PFSK-1 (cell line): ENCODE results near the gene TMEM132D.

Experiments used
- FOXP2 ChIP-seq: optimal IDR thresholded peaks from 2 replicates; pipeline ENCODE3; 2011; ENCODE audit warnings: borderline replicate concordance, control low read depth, inconsistent platforms; ENCODE audit not compliant: insufficient read depth; ENCODE audit errors: extremely low read length, extremely low read depth
- POLR2AphosphoS5 ChIP-seq: IDR thresholded peaks from 2 replicates; pipeline ENCODE4 v1.6.1; 2012; ENCODE audit warnings: low read depth, mild to moderate bottlenecking, control low read depth, low read length, moderate library complexity
- REST ChIP-seq, 2 experiments: IDR thresholded peaks; 2 replicates each; pipeline versions ENCODE4 v1.6.1 to v1.8.0; 2011 to 2012; ENCODE audit warnings: low read depth in 2 of 2, low read length in 2 of 2, control low read depth in 1 of 2, inconsistent platforms in 1 of 2, mild to moderate bottlenecking in 1 of 2, moderate library complexity in 1 of 2; ENCODE audit not compliant: insufficient read depth in 1 of 2
- SIN3A ChIP-seq: IDR thresholded peaks from 2 replicates; pipeline ENCODE4 v1.6.1; 2012; ENCODE audit warnings: mild to moderate bottlenecking, low read length, moderate library complexity, borderline replicate concordance; ENCODE audit not compliant: insufficient read depth
- TAF1 ChIP-seq: IDR thresholded peaks from 2 replicates; pipeline ENCODE4 v1.6.1; 2012; ENCODE audit warnings: low read length, control low read depth, borderline replicate concordance; ENCODE audit not compliant: insufficient read depth

DNA sequence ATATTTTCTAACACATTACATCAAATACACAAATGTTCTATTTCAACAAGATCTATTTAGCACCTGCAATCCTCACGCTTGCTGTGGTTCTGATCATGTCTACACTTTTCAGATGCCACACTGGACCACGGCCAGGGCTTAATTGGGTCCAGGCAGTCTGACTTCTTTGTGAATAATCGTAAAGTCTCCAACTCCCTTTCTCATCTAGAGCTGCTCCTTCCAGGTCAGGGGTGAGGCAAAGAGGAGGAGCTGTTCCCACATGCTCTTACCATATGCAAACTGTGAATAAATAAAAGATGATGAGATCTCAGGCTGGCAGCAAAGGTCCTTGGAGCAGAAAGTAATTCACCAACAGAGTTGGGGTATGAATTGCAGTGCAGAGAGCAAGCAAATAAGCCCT lies 733.9 kb downstream of the TMEM132D start:
- no peak for TF ChIP-seq SIN3A
- TF ChIP-seq FOXP2, result no peak
- no peak for TF ChIP-seq POLR2AphosphoS5
- no peak for TF ChIP-seq REST (IDR thresholded peaks at IDR 0.05; ENCODE audit: insufficient read depth in 1 of 2, low read depth in 2 of 2, low read length in 2 of 2)
- TF ChIP-seq TAF1, result no peak
